A549 (cell line): ENCODE data around the gene MAST2. TPM values are rescaled to one million over a fixed set of nuclear protein-coding genes. Genes with fewer than 3 reads are reported as not detected.
"Not testable (repeated sequence)": the region's sequence is repeated elsewhere in the genome, so short reads cannot be mapped to it uniquely, and the experiment has no call there.

Experiments
- ATAC-seq, 2 experiments: fragments of 200-7000 bp in 1 of 2; fragments of >200 bp in 1 of 2; cut with Nextera tagmentation in 1 of 2; cut with Tn5 transposase in 1 of 2; 3 replicates each; pipeline versions ENCODE4 v1.8.0 to v1.9.1; 2018 to 2020; ENCODE audit warnings: mild to moderate bottlenecking in 1 of 2, moderate library complexity in 1 of 2
- CTCF ChIA-PET: fragments of 300-600 bp; sonication (Branson Sonifier 250); formaldehyde crosslinking; extraction: SDS; loops from one replicate; lab custom pipeline; 2021; ENCODE audit warnings: antibody characterized with exemption, inconsistent platforms; lab: Yijun Ruan, JAX
- POLR2A ChIA-PET: fragments of 350-600 bp; formaldehyde crosslinking; extraction: SDS; loops from one replicate; lab custom pipeline; 2021; ENCODE audit warnings: antibody characterized with exemption, inconsistent platforms; lab: Yijun Ruan, JAX
- DNase-seq, 2 experiments: peaks; one replicate each; pipeline versions ENCODE4 v3.0.0 to v3.0.0-alpha.2; 2011 to 2016; ENCODE audit warnings: low read depth in 1 of 2, low spot score in 1 of 2
- FAIRE-seq: peaks from 2 replicates; lab custom pipeline; 2011; peaks lifted over from hg19 to GRCh38; lab: Jason Lieb, UNC
- H3K27ac ChIP-seq, 2 experiments: fragments of >200 bp; sonication (Bioruptor Twin); formaldehyde crosslinking; 3 replicates each; pipeline ENCODE4 v1.5.1; 2016 to 2017
- H3K4me1 ChIP-seq: fragments of >200 bp; sonication (Bioruptor Twin); formaldehyde crosslinking; 3 replicates; pipeline ENCODE4 v1.6.1; 2016
- H3K4me2 ChIP-seq: fragments of >200 bp; sonication (Bioruptor Twin); formaldehyde crosslinking; 3 replicates; pipeline ENCODE4 v1.6.1; 2016
- H3K4me3 ChIP-seq: fragments of >200 bp; sonication (Bioruptor Twin); formaldehyde crosslinking; 3 replicates; pipeline ENCODE4 v1.5.1; 2016
- H3K9me3 ChIP-seq: fragments of >200 bp; sonication (Bioruptor Twin); formaldehyde crosslinking; 3 replicates; pipeline ENCODE4 v1.6.1; 2016
- CBX2 ChIP-seq: fragments of 200-600 bp; sonication (generic); IDR thresholded peaks from 2 replicates; pipeline ENCODE4 v1.6.1; 2016; ENCODE audit warnings: low read depth, mild to moderate bottlenecking, borderline replicate concordance
- CHD2 ChIP-seq: fragments of 150-350 bp; IDR thresholded peaks from 2 replicates; pipeline ENCODE4 v1.6.1; 2014; ENCODE audit warnings: low read length; ENCODE audit not compliant: partially characterized antibody
- CHD4 ChIP-seq: fragments of 200-600 bp; sonication (generic); IDR thresholded peaks from 2 replicates; pipeline ENCODE4 v1.6.1; 2016; ENCODE audit warnings: antibody characterized with exemption, mild to moderate bottlenecking, borderline replicate concordance
- EHMT2 ChIP-seq: fragments of 200-600 bp; sonication (generic); IDR thresholded peaks from 2 replicates; pipeline ENCODE4 v1.6.1; 2016; ENCODE audit warnings: antibody characterized with exemption, low read depth, mild to moderate bottlenecking, moderate library complexity
- FOSL2 ChIP-seq, 2 experiments: fragments of 450-650 bp in 1 of 2; fragments of >200 bp in 1 of 2; sonication (Bioruptor Twin) in 1 of 2; formaldehyde crosslinking; IDR thresholded peaks; 2 replicates each; pipeline versions ENCODE4 v1.5.0 to v1.6.1; 2016 to 2020; ENCODE audit warnings: mild to moderate bottlenecking in 1 of 2, moderate library complexity in 1 of 2
- HOXA7 ChIP-seq: fragments of 250-450 bp; sonication (Bioruptor Pico); IDR thresholded peaks from 2 replicates; pipeline ENCODE4 v1.5.0; 2020; ENCODE audit warnings: mild to moderate bottlenecking, moderate library complexity
- KDM1A ChIP-seq: fragments of 200-600 bp; sonication (generic); IDR thresholded peaks from 2 replicates; pipeline ENCODE4 v1.6.1; 2016; ENCODE audit warnings: low read depth, mild to moderate bottlenecking
- MAFK ChIP-seq: fragments of 450-650 bp; IDR thresholded peaks from 2 replicates; pipeline ENCODE4 v1.6.1; 2014; ENCODE audit not compliant: partially characterized antibody
- MYC ChIP-seq: IDR thresholded peaks from 2 replicates; pipeline ENCODE4 v1.6.1; 2012; ENCODE audit warnings: mild to moderate bottlenecking, inconsistent platforms, low read length, improper control_type of control experiment, borderline replicate concordance
- PHF8 ChIP-seq: fragments of 200-600 bp; sonication (generic); IDR thresholded peaks from 2 replicates; pipeline ENCODE4 v1.6.1; 2016; ENCODE audit warnings: low read depth, mild to moderate bottlenecking, antibody characterized with exemption, moderate library complexity, borderline replicate concordance
- RNF2 ChIP-seq: fragments of 200-600 bp; sonication (generic); IDR thresholded peaks from 2 replicates; pipeline ENCODE4 v1.6.1; 2016; ENCODE audit warnings: low read depth, mild to moderate bottlenecking, antibody characterized with exemption, moderate library complexity, borderline replicate concordance
- SMC3 ChIP-seq: fragments of >200 bp; sonication (Bioruptor Twin); formaldehyde crosslinking; IDR thresholded peaks from 3 replicates; pipeline ENCODE4 v1.6.1; 2018; ENCODE audit warnings: inconsistent platforms
- ZSCAN20 ChIP-seq: fragments of 250-450 bp; sonication (Bioruptor Pico); IDR thresholded peaks from 2 replicates; pipeline ENCODE4 v1.8.0; 2022; ENCODE audit warnings: mild to moderate bottlenecking, moderate library complexity
- WGBS: methylation state at CpG from one replicate; pipeline ENCODE4 v1.1.6; 2017; ENCODE audit errors: missing lambda C conversion rate; 5-methylcytosine and 5-hydroxymethylcytosine counted together
- polyA plus RNA-seq, 4 experiments: library from polyadenylated mRNA; depleted of rRNA in 3 of 4; stranded (reverse); fragments of >200 nt; fragmentation: RNase III in 1 of 4; extraction: RNeasy Plus Mini Kit Qiagen cat#74134 plus additional on column Dnase treatment in 1 of 4; gene quantifications; 2 replicates in 3 of 4; 3 replicates in 1 of 4; pipeline ENCODE4 v1.2.3, GENCODE V29; 2011 to 2017
- TF ChIP-seq, protein P1 (sequence below): IDR thresholded peaks from 2 replicates; pipeline ENCODE4 v1.6.1; 2012
- TF ChIP-seq, protein P2 (sequence below): fragments of 150-350 bp; IDR thresholded peaks from 2 replicates; pipeline ENCODE4 v1.6.1; 2014; ENCODE audit warnings: low read depth, mild to moderate bottlenecking, low read length
- TF ChIP-seq, protein P3 (sequence below): IDR thresholded peaks from 2 replicates; pipeline ENCODE4 v1.6.1; 2012; ENCODE audit warnings: low read depth, borderline replicate concordance
- TF ChIP-seq, protein P4 (sequence below): fragments of 450-650 bp; IDR thresholded peaks from 2 replicates; pipeline ENCODE4 v1.6.1; 2014; ENCODE audit warnings: antibody characterized with exemption

Gene MAST2
- polyA plus RNA-seq, 2 of the 4 experiments (the other 2 are of a cell fraction) = 19.3 to 20.5 TPM

DNA sequence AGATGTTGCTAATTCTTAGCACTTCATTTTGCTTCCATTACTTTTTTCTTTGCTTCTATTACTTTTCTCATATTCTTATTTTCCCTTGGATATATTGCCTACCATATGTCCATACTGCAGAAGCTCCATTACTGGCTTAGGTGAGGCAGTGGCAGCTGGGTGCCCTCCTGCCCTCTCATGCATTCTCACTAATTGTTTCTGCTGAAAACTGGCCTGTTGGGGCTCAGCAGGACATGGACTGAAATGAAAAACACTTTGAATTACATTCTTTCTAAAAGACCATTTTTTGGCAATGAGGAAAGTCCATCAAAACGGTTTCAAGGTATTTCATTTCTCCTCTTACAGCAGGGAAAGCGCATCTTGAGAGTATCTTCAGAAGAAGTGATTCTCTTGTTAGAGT lies 122.9 kb downstream of the MAST2 start (continued):
- TF ChIP-seq, protein P1, sequence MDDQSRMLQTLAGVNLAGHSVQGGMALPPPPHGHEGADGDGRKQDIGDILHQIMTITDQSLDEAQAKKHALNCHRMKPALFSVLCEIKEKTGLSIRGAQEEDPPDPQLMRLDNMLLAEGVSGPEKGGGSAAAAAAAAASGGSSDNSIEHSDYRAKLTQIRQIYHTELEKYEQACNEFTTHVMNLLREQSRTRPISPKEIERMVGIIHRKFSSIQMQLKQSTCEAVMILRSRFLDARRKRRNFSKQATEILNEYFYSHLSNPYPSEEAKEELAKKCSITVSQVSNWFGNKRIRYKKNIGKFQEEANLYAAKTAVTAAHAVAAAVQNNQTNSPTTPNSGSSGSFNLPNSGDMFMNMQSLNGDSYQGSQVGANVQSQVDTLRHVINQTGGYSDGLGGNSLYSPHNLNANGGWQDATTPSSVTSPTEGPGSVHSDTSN = no peak
- TF ChIP-seq, protein P2, sequence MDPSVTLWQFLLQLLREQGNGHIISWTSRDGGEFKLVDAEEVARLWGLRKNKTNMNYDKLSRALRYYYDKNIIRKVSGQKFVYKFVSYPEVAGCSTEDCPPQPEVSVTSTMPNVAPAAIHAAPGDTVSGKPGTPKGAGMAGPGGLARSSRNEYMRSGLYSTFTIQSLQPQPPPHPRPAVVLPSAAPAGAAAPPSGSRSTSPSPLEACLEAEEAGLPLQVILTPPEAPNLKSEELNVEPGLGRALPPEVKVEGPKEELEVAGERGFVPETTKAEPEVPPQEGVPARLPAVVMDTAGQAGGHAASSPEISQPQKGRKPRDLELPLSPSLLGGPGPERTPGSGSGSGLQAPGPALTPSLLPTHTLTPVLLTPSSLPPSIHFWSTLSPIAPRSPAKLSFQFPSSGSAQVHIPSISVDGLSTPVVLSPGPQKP = no peak
- TF ChIP-seq HOXA7 (CRISPR knock-in tag) (no peak), FOSL2 (IDR thresholded peaks at IDR 0.05) (no peak), FOSL2 (CRISPR knock-in tag; IDR thresholded peaks at IDR 0.05) (no peak)
- TF ChIP-seq, all 56 proteins: peak for 0

DNA sequence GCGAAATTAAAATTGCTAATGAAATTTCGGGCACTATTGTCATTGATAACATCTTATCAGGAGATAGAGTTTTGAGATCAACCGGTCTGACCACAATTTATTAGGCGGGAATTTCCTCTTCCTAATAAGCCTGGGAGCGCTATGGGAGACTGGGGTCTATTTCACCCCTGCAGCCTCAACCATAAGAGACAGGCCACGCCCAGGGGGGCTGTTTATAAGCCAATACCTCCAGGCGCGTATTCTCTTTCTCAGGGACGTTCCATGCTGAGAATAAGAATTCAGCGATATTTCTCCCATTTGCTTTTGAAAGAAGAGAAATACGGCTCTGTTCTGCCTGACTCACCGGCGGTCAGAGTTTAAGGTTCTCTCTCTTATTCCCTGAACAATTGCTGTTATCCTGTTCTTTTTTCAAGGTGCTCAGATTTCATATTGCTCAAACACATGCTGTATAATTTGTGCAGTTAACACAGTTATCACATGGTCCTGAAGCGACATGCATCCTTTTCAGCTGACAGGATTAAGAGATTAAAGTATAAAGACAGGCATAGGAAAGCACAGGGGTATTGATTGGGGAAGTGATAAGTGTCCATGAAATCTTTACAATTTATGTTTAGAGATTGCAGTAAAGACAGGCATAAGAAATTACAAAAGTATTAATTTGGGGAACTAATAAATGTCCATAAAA lies 124.0 kb downstream of the MAST2 start:
- CTCF ChIA-PET, POLR2A ChIA-PET, FAIRE-seq, H3K9me3 ChIP-seq, ATAC-seq, H3K4me2 ChIP-seq, DNase-seq, H3K4me3 ChIP-seq, H3K27ac ChIP-seq: not testable (repeated sequence)
- WGBS = 96% methylated on average over 14 of the region's 14 CpGs
- H3K4me1 ChIP-seq = peaks cover 23% of the 10 kb centered on the region

DNA sequence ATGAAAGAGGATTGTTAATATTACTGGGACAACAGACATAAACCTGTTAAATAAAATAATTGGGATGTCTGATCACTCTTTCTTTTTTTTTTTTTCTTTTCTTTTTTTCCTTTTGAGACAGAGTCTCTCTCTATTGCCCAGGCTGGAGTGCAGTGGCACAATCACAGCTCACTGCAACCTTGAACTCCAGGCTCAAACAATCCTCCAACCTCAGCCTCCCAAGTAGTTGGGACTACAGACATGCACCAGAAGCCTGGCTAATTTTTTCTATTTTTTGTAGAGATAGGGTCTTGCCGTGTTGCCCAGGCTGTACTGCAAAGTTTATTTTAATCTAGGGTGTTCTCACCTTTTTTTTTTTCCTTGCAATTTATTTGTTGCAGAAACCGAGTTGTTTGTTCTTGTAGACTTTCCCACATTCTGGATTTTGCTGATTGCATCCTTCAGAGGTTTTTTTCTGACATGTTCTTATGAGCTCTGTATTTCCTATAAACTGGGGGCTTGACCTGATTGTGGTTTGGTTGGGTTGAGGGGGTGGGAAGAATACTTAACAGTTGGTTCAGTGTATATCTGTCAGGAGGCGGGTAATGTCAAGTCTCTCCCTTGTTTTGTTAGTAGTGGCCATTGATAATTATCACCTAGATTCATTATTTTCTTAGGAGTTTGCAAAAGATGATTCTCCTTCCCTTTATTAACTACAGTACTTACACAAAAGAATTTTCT lies 125.2 kb downstream of the MAST2 start:
- POLR2A ChIA-PET = no interaction called here
- H3K27ac ChIP-seq = peak overlapping the region; percentile 2 to 58; a peak in 4 of 6 replicates
- no peaks in the 10 kb centered on the region for H3K9me3 ChIP-seq
- TF ChIP-seq ZSCAN20 (CRISPR knock-in tag) = no peak
- TF ChIP-seq EHMT2 = no peak
- no peak for TF ChIP-seq HOXA7 (CRISPR knock-in tag)
- TF ChIP-seq CHD2 = no peak
- TF ChIP-seq, protein P3, sequence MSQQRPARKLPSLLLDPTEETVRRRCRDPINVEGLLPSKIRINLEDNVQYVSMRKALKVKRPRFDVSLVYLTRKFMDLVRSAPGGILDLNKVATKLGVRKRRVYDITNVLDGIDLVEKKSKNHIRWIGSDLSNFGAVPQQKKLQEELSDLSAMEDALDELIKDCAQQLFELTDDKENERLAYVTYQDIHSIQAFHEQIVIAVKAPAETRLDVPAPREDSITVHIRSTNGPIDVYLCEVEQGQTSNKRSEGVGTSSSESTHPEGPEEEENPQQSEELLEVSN = no peak
- TF ChIP-seq CBX2 = no peak
- no peak for TF ChIP-seq KDM1A
- no peak for TF ChIP-seq RNF2
- TF ChIP-seq SMC3 = no peak
- no peak for TF ChIP-seq MYC
- TF ChIP-seq, all 56 proteins: peak for 0
- WGBS = 75% methylated on average over 3 of the region's 3 CpGs
- DNase-seq (no peak), ATAC-seq (peak in 1 of 2 experiments; percentile 46; a peak in 3 of 6 replicates), FAIRE-seq (no peak)
- Histone ChIP-seq H3K4me1 (peaks cover 23% of the 10 kb centered on the region), H3K4me2 (peak overlapping the region; percentile 55), H3K4me3 (no peak overlapping the region)
- CTCF ChIA-PET = no interaction called here

DNA sequence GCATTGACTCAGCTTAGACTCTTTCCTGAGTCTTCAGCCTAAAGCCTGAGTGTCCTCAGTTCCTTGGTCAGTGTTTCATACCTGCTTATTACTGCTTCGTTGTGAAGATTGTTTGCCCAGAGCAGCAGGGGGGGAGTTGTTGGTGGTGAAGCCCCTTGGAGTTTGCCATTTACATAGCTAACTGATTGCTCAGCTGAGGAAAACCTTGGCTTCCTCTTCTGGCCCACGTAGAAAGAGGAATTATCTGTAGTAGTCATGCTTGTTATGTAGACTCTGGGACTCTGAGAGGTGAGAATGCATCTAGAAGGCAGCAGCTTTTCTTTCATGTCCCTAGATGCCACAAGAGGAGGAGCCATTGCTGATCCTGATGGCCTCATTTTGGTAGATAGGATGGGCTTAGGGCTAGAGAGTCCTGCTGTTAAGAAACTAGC lies 125.9 kb downstream of the MAST2 start:
- TF ChIP-seq CHD4 (no peak), PHF8 (no peak), MAFK (no peak), FOSL2 (IDR thresholded peaks at IDR 0.05) (no peak), FOSL2 (CRISPR knock-in tag; IDR thresholded peaks at IDR 0.05) (peak; percentile 20; the same call in 1 of the 2 replicates), CHD2 (no peak), EHMT2 (no peak)
- TF ChIP-seq, protein P4, sequence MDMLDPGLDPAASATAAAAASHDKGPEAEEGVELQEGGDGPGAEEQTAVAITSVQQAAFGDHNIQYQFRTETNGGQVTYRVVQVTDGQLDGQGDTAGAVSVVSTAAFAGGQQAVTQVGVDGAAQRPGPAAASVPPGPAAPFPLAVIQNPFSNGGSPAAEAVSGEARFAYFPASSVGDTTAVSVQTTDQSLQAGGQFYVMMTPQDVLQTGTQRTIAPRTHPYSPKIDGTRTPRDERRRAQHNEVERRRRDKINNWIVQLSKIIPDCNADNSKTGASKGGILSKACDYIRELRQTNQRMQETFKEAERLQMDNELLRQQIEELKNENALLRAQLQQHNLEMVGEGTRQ = no peak
- TF ChIP-seq, protein P2 = no peak
- ATAC-seq (peak; percentile 78 to 87), FAIRE-seq (no peak), DNase-seq (peak; percentile 5 to 56)
- ChIA-PET CTCF (no interaction called here), POLR2A (no interaction called here)
- Histone ChIP-seq H3K4me1 (peaks cover 23% of the 10 kb centered on the region), H3K4me2 (peak overlapping the region; percentile 55), H3K27ac (peak overlapping the region; percentile 2 to 58; a peak in 4 of 6 replicates), H3K9me3 (no peaks in the 10 kb centered on the region), H3K4me3 (no peak overlapping the region)
- WGBS = 0% methylated on average over 2 of the region's 2 CpGs
